ENCODE results near the gene RFWD3. TPM values are rescaled to one million over a fixed set of nuclear protein-coding genes. Genes with fewer than 3 reads are reported as not detected.

Gene RFWD3
- total RNA-seq, 1 experiment from 2014 or later = 53.7 TPM

DNA sequence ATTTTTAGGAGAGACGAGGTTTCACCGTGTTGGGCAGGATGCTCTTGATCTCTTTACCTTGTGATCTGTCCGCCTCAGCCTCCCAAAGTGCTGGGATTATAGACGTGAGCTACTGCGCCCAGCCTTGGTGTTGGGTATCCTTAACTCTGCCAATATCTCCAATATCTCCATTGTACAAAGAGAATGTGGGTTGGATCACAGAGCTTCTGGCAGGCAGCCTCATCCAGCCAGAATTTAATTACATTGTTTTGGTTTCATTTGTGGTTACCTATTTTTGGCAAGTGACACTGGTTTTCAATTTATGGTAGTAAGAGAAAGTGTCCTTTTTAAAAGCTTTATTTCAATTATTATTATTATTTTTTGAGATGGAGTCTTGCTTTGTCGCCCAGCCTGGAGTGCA lies 14.0 kb upstream of the RFWD3 start:
- Histone ChIP-seq H3K36me3 (ENCODE audit: control insufficient read depth, insufficient read depth, low read length) (no peaks in the 10 kb centered on the region), H3K9me3 (ENCODE audit: control insufficient read depth, insufficient read depth, low read depth, low read length) (no peaks in the 10 kb centered on the region), H3K27me3 (ENCODE audit: control insufficient read depth, insufficient read depth, low read length) (no peaks in the 10 kb centered on the region), H3K4me3 (ENCODE audit: low read depth in 2 of 2, low read length in 2 of 2) (no peak overlapping the region), H3K4me1 (ENCODE audit: control insufficient read depth, insufficient read depth, low read length) (no peaks in the 10 kb centered on the region; the same call in 1 of the 2 replicates), H3K27ac (ENCODE audit: low read length) (no peak overlapping the region)
- POLR2A ChIA-PET = interaction anchor here (0.6 kb wide), 1 partner anchor 11 kb away, joined by 11 read pairs; no protein-coding TSS in a partner anchor
- ATAC-seq (no peak), DNase-seq (ENCODE audit: low read depth, low spot score) (no peak)
- BruUV-seq (replicated peaks) = no TSS peak
- intact Hi-C loops (cut with micrococcal nuclease; ENCODE audit: unreplicated experiment) = no loop called here
- in situ Hi-C loops (cut with HindIII; ENCODE audit: low pct_unique_long_range_greater_than_20kb, low sequenced_read_pairs) = no loop called here
- CTCF ChIA-PET = no interaction called here
- TF ChIP-seq SIN3A (IDR thresholded peaks at IDR 0.05; ENCODE audit: borderline replicate concordance, insufficient read depth, low read depth, low read length) (no peak), TCF7L2 (IDR thresholded peaks at IDR 0.05; ENCODE audit: low read depth, low read length) (no peak), POLR2AphosphoS5 (IDR thresholded peaks at IDR 0.05; ENCODE audit: low read depth, low read length) (no peak)
- TF ChIP-seq, protein P1, sequence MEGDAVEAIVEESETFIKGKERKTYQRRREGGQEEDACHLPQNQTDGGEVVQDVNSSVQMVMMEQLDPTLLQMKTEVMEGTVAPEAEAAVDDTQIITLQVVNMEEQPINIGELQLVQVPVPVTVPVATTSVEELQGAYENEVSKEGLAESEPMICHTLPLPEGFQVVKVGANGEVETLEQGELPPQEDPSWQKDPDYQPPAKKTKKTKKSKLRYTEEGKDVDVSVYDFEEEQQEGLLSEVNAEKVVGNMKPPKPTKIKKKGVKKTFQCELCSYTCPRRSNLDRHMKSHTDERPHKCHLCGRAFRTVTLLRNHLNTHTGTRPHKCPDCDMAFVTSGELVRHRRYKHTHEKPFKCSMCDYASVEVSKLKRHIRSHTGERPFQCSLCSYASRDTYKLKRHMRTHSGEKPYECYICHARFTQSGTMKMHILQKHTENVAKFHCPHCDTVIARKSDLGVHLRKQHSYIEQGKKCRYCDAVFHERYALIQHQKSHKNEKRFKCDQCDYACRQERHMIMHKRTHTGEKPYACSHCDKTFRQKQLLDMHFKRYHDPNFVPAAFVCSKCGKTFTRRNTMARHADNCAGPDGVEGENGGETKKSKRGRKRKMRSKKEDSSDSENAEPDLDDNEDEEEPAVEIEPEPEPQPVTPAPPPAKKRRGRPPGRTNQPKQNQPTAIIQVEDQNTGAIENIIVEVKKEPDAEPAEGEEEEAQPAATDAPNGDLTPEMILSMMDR (IDR thresholded peaks at IDR 0.05) = no peak
- TF ChIP-seq, protein P2, sequence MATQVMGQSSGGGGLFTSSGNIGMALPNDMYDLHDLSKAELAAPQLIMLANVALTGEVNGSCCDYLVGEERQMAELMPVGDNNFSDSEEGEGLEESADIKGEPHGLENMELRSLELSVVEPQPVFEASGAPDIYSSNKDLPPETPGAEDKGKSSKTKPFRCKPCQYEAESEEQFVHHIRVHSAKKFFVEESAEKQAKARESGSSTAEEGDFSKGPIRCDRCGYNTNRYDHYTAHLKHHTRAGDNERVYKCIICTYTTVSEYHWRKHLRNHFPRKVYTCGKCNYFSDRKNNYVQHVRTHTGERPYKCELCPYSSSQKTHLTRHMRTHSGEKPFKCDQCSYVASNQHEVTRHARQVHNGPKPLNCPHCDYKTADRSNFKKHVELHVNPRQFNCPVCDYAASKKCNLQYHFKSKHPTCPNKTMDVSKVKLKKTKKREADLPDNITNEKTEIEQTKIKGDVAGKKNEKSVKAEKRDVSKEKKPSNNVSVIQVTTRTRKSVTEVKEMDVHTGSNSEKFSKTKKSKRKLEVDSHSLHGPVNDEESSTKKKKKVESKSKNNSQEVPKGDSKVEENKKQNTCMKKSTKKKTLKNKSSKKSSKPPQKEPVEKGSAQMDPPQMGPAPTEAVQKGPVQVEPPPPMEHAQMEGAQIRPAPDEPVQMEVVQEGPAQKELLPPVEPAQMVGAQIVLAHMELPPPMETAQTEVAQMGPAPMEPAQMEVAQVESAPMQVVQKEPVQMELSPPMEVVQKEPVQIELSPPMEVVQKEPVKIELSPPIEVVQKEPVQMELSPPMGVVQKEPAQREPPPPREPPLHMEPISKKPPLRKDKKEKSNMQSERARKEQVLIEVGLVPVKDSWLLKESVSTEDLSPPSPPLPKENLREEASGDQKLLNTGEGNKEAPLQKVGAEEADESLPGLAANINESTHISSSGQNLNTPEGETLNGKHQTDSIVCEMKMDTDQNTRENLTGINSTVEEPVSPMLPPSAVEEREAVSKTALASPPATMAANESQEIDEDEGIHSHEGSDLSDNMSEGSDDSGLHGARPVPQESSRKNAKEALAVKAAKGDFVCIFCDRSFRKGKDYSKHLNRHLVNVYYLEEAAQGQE (IDR thresholded peaks at IDR 0.05; ENCODE audit: insufficient read depth in 1 of 2, low read depth in 2 of 2, low read length in 1 of 2) = no peak

DNA sequence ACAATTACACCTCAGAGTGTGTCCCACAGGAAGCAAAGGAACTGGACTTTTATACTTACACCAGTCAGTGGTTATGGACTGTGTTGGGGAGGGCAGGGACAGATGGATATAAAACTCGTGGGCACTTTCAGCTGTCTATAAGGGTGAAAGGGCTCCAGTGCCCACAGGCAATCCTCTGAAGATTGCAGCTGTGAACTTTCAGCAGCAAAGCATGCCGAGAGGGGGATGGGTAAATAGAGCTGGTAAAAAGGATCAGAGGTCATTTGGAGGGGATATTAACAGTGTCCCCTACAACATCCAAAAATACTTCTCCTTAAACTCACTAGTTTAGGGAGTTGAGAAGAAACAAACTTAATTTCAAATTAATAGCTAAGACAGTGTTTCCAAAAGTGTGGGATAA lies 13.3 kb upstream of the RFWD3 start:
- ChIA-PET CTCF (interaction anchor here (0.6 kb wide), 1 partner anchor 49 kb away, joined by 5 read pairs; no protein-coding TSS in a partner anchor), POLR2A (no interaction called here)
- no peaks in the 10 kb centered on the region; the same call in 1 of the 2 replicates for H3K4me1 ChIP-seq (ENCODE audit: control insufficient read depth, insufficient read depth, low read length)
- intact Hi-C loops (cut with micrococcal nuclease; ENCODE audit: unreplicated experiment) = no loop called here
- no peaks in the 10 kb centered on the region for H3K36me3 ChIP-seq (ENCODE audit: control insufficient read depth, insufficient read depth, low read length)
- no peak overlapping the region for H3K4me3 ChIP-seq (ENCODE audit: low read depth in 2 of 2, low read length in 2 of 2)
- no peak overlapping the region for H3K27ac ChIP-seq (ENCODE audit: low read length)
- in situ Hi-C loops (cut with HindIII; ENCODE audit: low pct_unique_long_range_greater_than_20kb, low sequenced_read_pairs) = no loop called here
- DNase-seq (ENCODE audit: low read depth, low spot score) (no peak), ATAC-seq (no peak)
- TF ChIP-seq TCF7L2 (IDR thresholded peaks at IDR 0.05; ENCODE audit: low read depth, low read length) = no peak
- TF ChIP-seq SIN3A (IDR thresholded peaks at IDR 0.05; ENCODE audit: borderline replicate concordance, insufficient read depth, low read depth, low read length) = no peak
- TF ChIP-seq, protein P2 (IDR thresholded peaks at IDR 0.05; ENCODE audit: insufficient read depth in 1 of 2, low read depth in 2 of 2, low read length in 1 of 2) = no peak
- TF ChIP-seq POLR2AphosphoS5 (IDR thresholded peaks at IDR 0.05; ENCODE audit: low read depth, low read length) = no peak
- TF ChIP-seq, protein P1 (IDR thresholded peaks at IDR 0.05) = no peak
- no peaks in the 10 kb centered on the region for H3K27me3 ChIP-seq (ENCODE audit: control insufficient read depth, insufficient read depth, low read length)
- BruUV-seq (replicated peaks) = no TSS peak
- H3K9me3 ChIP-seq (ENCODE audit: control insufficient read depth, insufficient read depth, low read depth, low read length) = no peaks in the 10 kb centered on the region

Data from Panc1 (cell line).